Measurements from ENCODE around the gene WDR26.

The WDR26 gene

DNA sequence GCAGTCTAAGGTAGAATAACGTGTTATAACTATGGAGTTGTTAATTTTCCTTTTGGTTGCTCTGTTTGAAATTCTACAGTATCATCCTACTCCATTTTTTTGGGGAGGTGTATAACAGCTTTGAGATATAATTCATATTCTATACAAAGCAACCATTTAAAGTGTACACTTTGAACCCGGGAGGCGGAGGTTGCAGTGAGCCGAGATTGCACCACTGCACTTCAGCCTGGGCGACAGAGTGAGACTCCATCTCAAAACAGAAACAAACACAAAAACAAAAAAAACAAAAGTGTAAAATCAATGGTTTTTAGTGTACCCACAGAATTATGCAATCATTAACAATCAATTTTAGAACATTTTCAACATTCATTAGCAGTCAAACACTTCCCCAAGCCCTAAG is 44.1 kb downstream of the WDR26 start:
- H3K79me2 ChIP-seq (ENCODE audit: insufficient read depth, low read length): no peaks in the 10 kb centered on the region
- H3K4me1 ChIP-seq (ENCODE audit: insufficient read depth, low read length): no peaks in the 10 kb centered on the region
- TF ChIP-seq, protein P1, sequence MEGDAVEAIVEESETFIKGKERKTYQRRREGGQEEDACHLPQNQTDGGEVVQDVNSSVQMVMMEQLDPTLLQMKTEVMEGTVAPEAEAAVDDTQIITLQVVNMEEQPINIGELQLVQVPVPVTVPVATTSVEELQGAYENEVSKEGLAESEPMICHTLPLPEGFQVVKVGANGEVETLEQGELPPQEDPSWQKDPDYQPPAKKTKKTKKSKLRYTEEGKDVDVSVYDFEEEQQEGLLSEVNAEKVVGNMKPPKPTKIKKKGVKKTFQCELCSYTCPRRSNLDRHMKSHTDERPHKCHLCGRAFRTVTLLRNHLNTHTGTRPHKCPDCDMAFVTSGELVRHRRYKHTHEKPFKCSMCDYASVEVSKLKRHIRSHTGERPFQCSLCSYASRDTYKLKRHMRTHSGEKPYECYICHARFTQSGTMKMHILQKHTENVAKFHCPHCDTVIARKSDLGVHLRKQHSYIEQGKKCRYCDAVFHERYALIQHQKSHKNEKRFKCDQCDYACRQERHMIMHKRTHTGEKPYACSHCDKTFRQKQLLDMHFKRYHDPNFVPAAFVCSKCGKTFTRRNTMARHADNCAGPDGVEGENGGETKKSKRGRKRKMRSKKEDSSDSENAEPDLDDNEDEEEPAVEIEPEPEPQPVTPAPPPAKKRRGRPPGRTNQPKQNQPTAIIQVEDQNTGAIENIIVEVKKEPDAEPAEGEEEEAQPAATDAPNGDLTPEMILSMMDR (IDR thresholded peaks at IDR 0.05; ENCODE audit: borderline replicate concordance, extremely low read depth, low read length, poor library complexity, severe bottlenecking): no peak
- TF ChIP-seq EZH2 (IDR thresholded peaks at IDR 0.05; ENCODE audit: borderline replicate concordance, low read depth, low read length, severe bottlenecking): no peak
- DNase-seq: no peak
- ATAC-seq (ENCODE audit: insufficient read depth, low read depth): no peak
- H2AFZ ChIP-seq (ENCODE audit: low read depth, low read length): no peak overlapping the region
- H4K20me1 ChIP-seq (ENCODE audit: insufficient read depth, low read length): peaks cover 2% of the 10 kb centered on the region; the same call in 1 of the 2 replicates
- H3K9me3 ChIP-seq (ENCODE audit: insufficient read depth, low read length, severe bottlenecking): no peaks in the 10 kb centered on the region
- no peak overlapping the region for H3K9ac ChIP-seq (ENCODE audit: low read depth, low read length)
- no peak overlapping the region for H3K4me3 ChIP-seq (ENCODE audit: low read depth in 1 of 2, low read length in 2 of 2)
- no peak overlapping the region for H3K4me2 ChIP-seq (ENCODE audit: insufficient read depth, low read length)
- peaks cover 73% of the 10 kb centered on the region for H3K36me3 ChIP-seq (ENCODE audit: insufficient read depth, low read length)
- no peak overlapping the region for H3K27ac ChIP-seq (ENCODE audit: low read length)
- no peaks in the 10 kb centered on the region for H3K27me3 ChIP-seq (ENCODE audit: insufficient read depth, low read length, poor library complexity)

DNA sequence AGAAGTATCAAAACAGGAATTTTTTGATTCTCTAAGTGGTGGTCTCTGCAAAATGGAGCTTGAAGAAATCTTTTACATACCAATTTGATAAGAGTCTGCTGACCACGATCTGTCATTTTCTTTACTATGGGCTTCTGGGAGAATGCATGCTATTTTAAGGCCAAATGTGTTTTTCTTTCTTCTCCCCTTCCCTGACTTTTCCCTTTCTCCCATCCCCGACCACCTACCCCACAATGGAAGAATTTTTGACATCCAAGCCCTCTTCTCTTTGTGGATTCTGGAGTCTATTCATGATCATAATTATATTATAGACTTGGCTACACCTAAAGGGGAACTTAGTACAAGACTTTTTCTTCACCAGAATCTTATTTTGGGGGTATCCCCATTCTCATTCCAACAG is 46.7 kb downstream of the WDR26 start:
- DNase-seq (no peak), ATAC-seq (ENCODE audit: insufficient read depth, low read depth) (no peak)
- Histone ChIP-seq H3K9me3 (ENCODE audit: insufficient read depth, low read length, severe bottlenecking) (no peaks in the 10 kb centered on the region), H3K4me3 (ENCODE audit: low read depth in 1 of 2, low read length in 2 of 2) (no peak overlapping the region), H3K4me1 (ENCODE audit: insufficient read depth, low read length) (no peaks in the 10 kb centered on the region), H3K27me3 (ENCODE audit: insufficient read depth, low read length, poor library complexity) (no peaks in the 10 kb centered on the region), H3K27ac (ENCODE audit: low read length) (no peak overlapping the region), H3K79me2 (ENCODE audit: insufficient read depth, low read length) (no peaks in the 10 kb centered on the region), H2AFZ (ENCODE audit: low read depth, low read length) (no peak overlapping the region), H3K4me2 (ENCODE audit: insufficient read depth, low read length) (no peak overlapping the region), H3K36me3 (ENCODE audit: insufficient read depth, low read length) (peaks cover 48% of the 10 kb centered on the region), H3K9ac (ENCODE audit: low read depth, low read length) (no peak overlapping the region), H4K20me1 (ENCODE audit: insufficient read depth, low read length) (peaks cover 2% of the 10 kb centered on the region; the same call in 1 of the 2 replicates)
- no peak for TF ChIP-seq EZH2 (IDR thresholded peaks at IDR 0.05; ENCODE audit: borderline replicate concordance, low read depth, low read length, severe bottlenecking)
- TF ChIP-seq, protein P1 (IDR thresholded peaks at IDR 0.05; ENCODE audit: borderline replicate concordance, extremely low read depth, low read length, poor library complexity, severe bottlenecking): no peak

DNA sequence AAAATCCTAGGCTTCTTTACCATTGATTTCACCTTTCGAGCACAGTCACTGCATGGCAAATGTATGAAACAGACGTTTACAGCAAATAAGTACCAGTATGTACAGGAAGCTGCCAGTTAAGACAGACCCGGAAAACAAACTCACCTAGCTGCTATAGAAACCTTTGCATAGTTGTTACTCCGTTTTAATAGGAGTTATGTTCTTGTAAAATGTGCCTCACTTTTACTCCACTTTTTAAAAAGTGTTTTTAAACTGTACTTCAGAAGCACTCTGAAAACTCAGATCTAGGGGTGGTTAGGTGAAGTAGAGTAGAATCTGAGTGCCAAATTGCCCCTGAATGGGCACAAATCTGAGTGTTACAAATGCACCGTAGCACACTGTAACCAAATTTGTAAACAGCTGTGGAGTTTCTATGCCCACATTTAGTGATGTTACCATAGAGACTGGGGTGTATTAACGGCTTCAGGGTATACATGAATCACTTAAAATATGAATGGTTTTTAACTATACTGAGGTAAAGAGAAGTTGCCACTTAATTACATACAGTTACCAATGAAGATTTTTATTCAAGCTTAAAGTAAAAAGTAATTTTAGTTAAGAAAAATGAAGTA is 47.2 kb downstream of the WDR26 start:
- DNase-seq (no peak), ATAC-seq (ENCODE audit: insufficient read depth, low read depth) (0 out of 3 replicates have a peak, but pooled peaks have one; percentile 14)
- peaks cover 2% of the 10 kb centered on the region; the same call in 1 of the 2 replicates for H4K20me1 ChIP-seq (ENCODE audit: insufficient read depth, low read length)
- TF ChIP-seq, protein P1 (IDR thresholded peaks at IDR 0.05; ENCODE audit: borderline replicate concordance, extremely low read depth, low read length, poor library complexity, severe bottlenecking): no peak
- TF ChIP-seq EZH2 (IDR thresholded peaks at IDR 0.05; ENCODE audit: borderline replicate concordance, low read depth, low read length, severe bottlenecking): no peak
- H3K4me2 ChIP-seq (ENCODE audit: insufficient read depth, low read length): no peak overlapping the region
- H3K27me3 ChIP-seq (ENCODE audit: insufficient read depth, low read length, poor library complexity): no peaks in the 10 kb centered on the region
- no peaks in the 10 kb centered on the region for H3K79me2 ChIP-seq (ENCODE audit: insufficient read depth, low read length)
- H3K9ac ChIP-seq (ENCODE audit: low read depth, low read length): no peak overlapping the region
- H3K36me3 ChIP-seq (ENCODE audit: insufficient read depth, low read length): peaks cover 43% of the 10 kb centered on the region
- H3K4me3 ChIP-seq (ENCODE audit: low read depth in 1 of 2, low read length in 2 of 2): no peak overlapping the region
- no peak overlapping the region for H2AFZ ChIP-seq (ENCODE audit: low read depth, low read length)
- no peak overlapping the region for H3K27ac ChIP-seq (ENCODE audit: low read length)
- no peaks in the 10 kb centered on the region for H3K9me3 ChIP-seq (ENCODE audit: insufficient read depth, low read length, severe bottlenecking)
- no peaks in the 10 kb centered on the region for H3K4me1 ChIP-seq (ENCODE audit: insufficient read depth, low read length)
